Activated CD8-positive, alpha-beta T cell treated with anti-CD3 and anti-CD28 coated beads for 36 hours (primary cell): ENCODE data around the gene MAD2L2. TPM values are rescaled to one million over a fixed set of nuclear protein-coding genes. Genes with fewer than 3 reads are reported as not detected.

ENCODE experiments used
- ATAC-seq: fragments of 200-7000 bp; cut with Tn5 transposase; one replicate; pipeline ENCODE4 v1.10.0; 2021; ENCODE audit warnings: mild to moderate bottlenecking, moderate library complexity
- CTCF ChIA-PET: fragments of 350-600 bp; sonication (Branson Sonifier 250); formaldehyde crosslinking; loops from one replicate; lab custom pipeline; 2021; ENCODE audit warnings: antibody characterized with exemption; lab: Charles Lee
- POLR2A ChIA-PET: fragments of 350-600 bp; sonication (Branson Sonifier 250); formaldehyde crosslinking; loops from one replicate; lab custom pipeline; 2021; ENCODE audit warnings: antibody characterized with exemption; lab: Charles Lee
- DNase-seq: peaks from one replicate; pipeline ENCODE4 v3.0.0-alpha.2; 2020
- H3K27ac Mint-ChIP-seq: one replicate; pipeline ENCODE4 v1.8.0; 2021; ENCODE audit warnings: mild to moderate bottlenecking, mixed read lengths
- H3K27me3 Mint-ChIP-seq: one replicate; pipeline ENCODE4 v1.8.0; 2021; ENCODE audit warnings: mixed read lengths
- H3K36me3 Mint-ChIP-seq: one replicate; pipeline ENCODE4 v1.8.0; 2021; ENCODE audit warnings: low read depth, mixed read lengths
- H3K4me1 Mint-ChIP-seq: one replicate; pipeline ENCODE4 v1.8.0; 2021; ENCODE audit warnings: low read depth, mixed read lengths
- H3K4me3 Mint-ChIP-seq: one replicate; pipeline ENCODE4 v1.8.0; 2021; ENCODE audit warnings: mild to moderate bottlenecking, moderate library complexity, mixed read lengths
- H3K9me3 Mint-ChIP-seq: one replicate; pipeline ENCODE4 v1.8.0; 2021; ENCODE audit warnings: mixed read lengths
- intact Hi-C: fragments of 100-400 bp; cut with micrococcal nuclease; formaldehyde crosslinking; loops from one replicate; pipeline ENCODE4 v1.10.0; 2022
- total RNA-seq, 2 experiments: library from RNA; stranded (reverse); gene quantifications; one replicate each; pipeline ENCODE4 v1.2.3, GENCODE V29; 2021
- TF ChIP-seq, protein P1 (sequence below): fragments of 200-600 bp; IDR thresholded peaks from one replicate; pipeline ENCODE4 v1.8.0; 2022; ENCODE audit warnings: antibody characterized with exemption, mild to moderate bottlenecking

MAD2L2 gene
- total RNA-seq, 2 experiments from 2014 or later = 86.5 to 90.4 TPM

DNA sequence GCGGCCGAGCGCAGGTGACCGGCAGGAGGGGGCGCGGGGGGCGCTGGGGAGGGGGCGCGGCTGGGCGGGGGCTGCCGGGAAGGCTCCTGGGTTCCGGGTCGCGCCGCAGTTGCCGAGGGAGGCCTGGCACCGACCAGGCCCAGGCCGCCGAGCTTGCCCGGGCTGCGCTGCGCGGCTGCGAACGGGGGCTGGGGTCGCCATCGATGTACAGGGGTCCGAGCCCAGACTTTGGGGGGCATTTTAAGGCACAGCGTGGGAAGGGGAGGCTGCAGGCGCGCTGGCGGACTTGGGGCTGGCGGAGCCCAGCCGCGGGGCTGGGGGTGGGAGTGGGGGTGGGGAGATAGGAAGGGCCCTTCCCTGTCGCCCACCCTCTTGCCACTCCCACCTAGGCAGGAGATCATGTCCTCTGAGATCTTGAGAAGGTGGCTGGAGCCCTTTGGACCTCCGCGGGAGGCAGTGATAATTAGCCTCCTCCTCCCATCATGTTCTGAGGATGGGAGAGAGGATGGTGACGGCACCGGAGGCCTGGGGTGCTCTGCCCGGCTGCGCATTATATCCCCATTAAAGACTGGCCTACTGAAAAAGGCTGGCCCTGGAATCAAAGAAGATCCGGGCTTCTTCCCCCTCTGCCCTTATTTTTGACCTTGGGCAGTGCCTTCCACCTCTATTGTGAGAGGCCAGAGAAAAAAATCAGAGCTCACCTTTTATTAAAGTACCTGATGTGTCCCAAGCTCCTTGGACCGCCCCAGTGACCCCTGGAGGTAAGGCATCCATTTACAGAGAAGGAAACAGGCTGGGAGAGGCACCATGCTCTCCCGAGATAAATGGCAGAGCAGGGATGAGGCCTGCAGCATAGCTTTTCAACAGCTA, 25.8 kb downstream of the MAD2L2 start:
- ChIA-PET CTCF (interaction anchor here (1.4 to 12.3 kb wide), 7 partner anchors 9 to 68 kb away, joined by 4 to 136 read pairs (median 12); partner anchors contain the start of gene FBXO6), POLR2A (interaction anchor here (0.7 to 7.1 kb wide), 5 partner anchors 8 to 253 kb away, joined by 5 to 42 read pairs (median 8); partner anchors contain the start of gene FBXO6)
- TF ChIP-seq, protein P1, sequence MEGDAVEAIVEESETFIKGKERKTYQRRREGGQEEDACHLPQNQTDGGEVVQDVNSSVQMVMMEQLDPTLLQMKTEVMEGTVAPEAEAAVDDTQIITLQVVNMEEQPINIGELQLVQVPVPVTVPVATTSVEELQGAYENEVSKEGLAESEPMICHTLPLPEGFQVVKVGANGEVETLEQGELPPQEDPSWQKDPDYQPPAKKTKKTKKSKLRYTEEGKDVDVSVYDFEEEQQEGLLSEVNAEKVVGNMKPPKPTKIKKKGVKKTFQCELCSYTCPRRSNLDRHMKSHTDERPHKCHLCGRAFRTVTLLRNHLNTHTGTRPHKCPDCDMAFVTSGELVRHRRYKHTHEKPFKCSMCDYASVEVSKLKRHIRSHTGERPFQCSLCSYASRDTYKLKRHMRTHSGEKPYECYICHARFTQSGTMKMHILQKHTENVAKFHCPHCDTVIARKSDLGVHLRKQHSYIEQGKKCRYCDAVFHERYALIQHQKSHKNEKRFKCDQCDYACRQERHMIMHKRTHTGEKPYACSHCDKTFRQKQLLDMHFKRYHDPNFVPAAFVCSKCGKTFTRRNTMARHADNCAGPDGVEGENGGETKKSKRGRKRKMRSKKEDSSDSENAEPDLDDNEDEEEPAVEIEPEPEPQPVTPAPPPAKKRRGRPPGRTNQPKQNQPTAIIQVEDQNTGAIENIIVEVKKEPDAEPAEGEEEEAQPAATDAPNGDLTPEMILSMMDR = no peak
- ATAC-seq (peak; percentile 14), DNase-seq (no peak)
- intact Hi-C loops = loop anchor here (5.0 kb wide), 1 partner anchor 77 kb away; no protein-coding TSS in a partner anchor
- no peak overlapping the region for H3K27ac Mint-ChIP-seq
- no peaks in the 10 kb centered on the region for H3K9me3 Mint-ChIP-seq
- peak overlapping the region; percentile 72 for H3K4me3 Mint-ChIP-seq
- peaks cover 17% of the 10 kb centered on the region for H3K4me1 Mint-ChIP-seq
- peaks cover 11% of the 10 kb centered on the region for H3K36me3 Mint-ChIP-seq
- H3K27me3 Mint-ChIP-seq = no peaks in the 10 kb centered on the region

DNA sequence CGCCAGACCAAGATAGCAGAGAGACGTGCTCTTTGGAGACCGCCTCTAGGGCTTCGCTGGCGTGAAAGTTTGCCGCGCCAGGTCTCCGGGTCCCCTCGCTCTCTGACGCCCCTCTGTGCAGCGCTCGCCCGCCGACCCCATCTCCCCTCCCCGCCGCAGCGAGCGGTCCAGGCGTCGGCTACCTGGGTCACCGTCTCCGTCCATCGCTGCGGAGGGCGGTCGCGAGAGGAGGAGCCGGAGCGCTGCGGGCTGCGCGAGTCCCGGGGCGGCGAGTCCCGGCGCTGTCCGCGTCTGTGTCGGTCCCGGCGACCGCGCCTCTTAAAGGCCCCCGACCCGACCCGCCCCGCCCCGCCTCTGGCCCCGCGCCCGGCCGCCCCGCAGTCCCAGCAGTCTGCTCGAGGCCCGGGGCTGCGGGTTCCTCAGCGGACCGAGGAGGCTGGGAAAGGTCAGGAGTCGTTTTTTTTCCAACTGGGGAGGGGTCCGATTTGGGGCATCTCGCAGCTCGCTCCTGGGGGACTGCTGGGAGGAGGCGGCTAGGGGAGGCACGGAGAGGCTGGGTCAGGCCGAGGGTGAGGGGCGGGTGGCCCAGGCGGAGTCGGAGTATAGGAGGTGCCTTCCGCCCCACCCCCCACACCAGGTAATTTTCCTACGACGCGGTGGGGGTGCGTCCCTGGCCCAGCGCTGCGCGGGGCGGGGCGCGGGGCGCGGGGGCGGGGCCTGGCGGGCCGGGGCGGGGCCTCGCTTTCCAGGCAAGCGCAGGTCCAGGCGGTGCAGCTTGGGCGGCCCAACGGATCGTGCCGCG, 26.6 kb downstream of the MAD2L2 start, which contains the start of the genes FBXO2 and FBXO44:
TSS of gene FBXO2 (minus strand) at position 293 of the 802 bp plus-strand sequence. CDS start at position 204, 89 bp downstream.
TSS of gene FBXO44 (plus strand) at position 741 of the 802 bp plus-strand sequence. CDS start 959 bp downstream, outside the sequence.
- Mint-ChIP-seq H3K27me3 (no peaks in the 10 kb centered on the region), H3K27ac (peak within 1 kb of the TSS; percentile 42), H3K36me3 (peaks cover 8% of the 10 kb centered on the region), H3K9me3 (no peaks in the 10 kb centered on the region), H3K4me1 (peaks cover 25% of the 10 kb centered on the region), H3K4me3 (peak within 1 kb of the TSS; percentile 72)
- peak; percentile 74 for ATAC-seq
- DNase-seq = peak; percentile 76
- TF ChIP-seq, protein P1 = no peak
- POLR2A ChIA-PET = interaction anchor here (0.9 to 7.1 kb wide), 5 partner anchors 8 to 256 kb away, joined by 3 to 42 read pairs (median 3); partner anchors contain the start of genes FBXO6 and MAD2L2
- intact Hi-C loops = loop anchor here (5.0 kb wide), 1 partner anchor 78 kb away; no protein-coding TSS in a partner anchor
- CTCF ChIA-PET = interaction anchor here (2.1 to 12.3 kb wide), 5 partner anchors 9 to 69 kb away, joined by 6 to 136 read pairs (median 16); partner anchors contain the start of gene FBXO6

DNA sequence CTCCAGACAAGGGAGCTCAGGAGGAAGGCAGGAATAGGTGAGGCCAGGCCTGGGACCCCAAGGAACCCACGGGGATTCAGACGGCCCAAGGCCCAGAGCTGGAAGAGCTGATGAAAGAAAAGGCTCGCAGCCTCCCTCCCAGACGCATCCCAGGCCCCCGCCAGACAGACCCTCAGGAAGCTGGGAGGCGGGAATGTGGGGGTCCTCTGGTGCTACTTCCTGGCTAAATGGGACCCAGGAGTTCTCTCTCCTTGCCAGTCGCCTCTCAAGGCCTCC, 27.1 kb downstream of the MAD2L2 start:
- Mint-ChIP-seq H3K36me3 (peaks cover 6% of the 10 kb centered on the region), H3K27ac (no peak overlapping the region), H3K27me3 (no peaks in the 10 kb centered on the region), H3K9me3 (no peaks in the 10 kb centered on the region), H3K4me3 (peak overlapping the region; percentile 72), H3K4me1 (peaks cover 25% of the 10 kb centered on the region)
- TF ChIP-seq, protein P1 = no peak
- ChIA-PET CTCF (interaction anchor here (0.6 to 12.3 kb wide), 7 partner anchors 10 to 616 kb away, joined by 3 to 136 read pairs (median 6); partner anchors contain the start of gene FBXO6), POLR2A (interaction anchor here (0.9 to 7.1 kb wide), 7 partner anchors 9 to 256 kb away, joined by 3 to 42 read pairs (median 5); partner anchors contain the start of genes FBXO6 and MAD2L2)
- intact Hi-C loops = loop anchor here (5.0 kb wide), 1 partner anchor 79 kb away; no protein-coding TSS in a partner anchor
- ATAC-seq = no peak
- DNase-seq = no peak

DNA sequence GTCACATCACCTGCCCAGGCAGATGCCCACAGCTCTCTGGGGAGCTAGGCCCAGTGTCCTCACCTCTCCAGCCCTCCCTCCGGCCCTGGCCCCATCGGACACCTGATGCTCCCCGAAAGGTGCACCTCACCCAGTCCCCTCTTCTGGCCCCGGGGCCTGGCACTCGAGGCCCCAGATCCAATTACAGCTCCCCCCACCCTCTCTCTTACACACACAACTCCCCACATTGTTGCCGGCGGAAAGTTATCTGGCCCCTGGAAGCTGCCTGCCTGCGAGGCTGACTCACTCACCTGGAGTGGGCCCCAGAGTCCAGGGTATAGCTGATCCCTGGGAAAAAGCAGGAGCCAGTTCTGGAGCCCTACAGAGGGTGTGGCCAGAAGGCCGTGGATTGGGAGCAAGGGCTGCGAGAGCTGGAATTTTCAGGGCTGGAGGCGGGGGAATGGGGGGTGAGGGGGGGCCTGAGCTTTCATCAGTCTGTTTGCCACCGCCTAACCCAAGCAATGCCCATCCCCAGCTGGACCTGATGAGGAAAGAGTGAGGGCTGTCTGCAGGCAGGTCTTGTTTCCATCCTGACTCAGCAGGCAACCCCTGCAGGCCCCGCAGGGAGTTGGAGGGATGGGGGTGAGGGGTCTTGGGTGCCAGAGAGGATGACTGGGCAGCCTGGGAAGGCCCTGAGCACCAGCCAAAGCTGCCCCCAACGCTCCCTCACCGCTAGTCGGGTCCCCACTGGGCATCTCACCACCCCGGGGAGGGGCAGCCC, 27.7 kb downstream of the MAD2L2 start:
- no peak for DNase-seq
- intact Hi-C loops = loop anchor here (5.0 kb wide), 1 partner anchor 79 kb away; no protein-coding TSS in a partner anchor

More for the DNA sequence above, 27.7 kb downstream of the MAD2L2 start:
- Mint-ChIP-seq H3K27me3 (no peaks in the 10 kb centered on the region), H3K27ac (no peak overlapping the region), H3K36me3 (peaks cover 6% of the 10 kb centered on the region), H3K4me1 (peaks cover 25% of the 10 kb centered on the region), H3K9me3 (no peaks in the 10 kb centered on the region), H3K4me3 (peak overlapping the region; percentile 72)
- ATAC-seq = no peak
- ChIA-PET CTCF (interaction anchor here (0.6 to 12.3 kb wide), 7 partner anchors 11 to 616 kb away, joined by 3 to 136 read pairs (median 6); partner anchors contain the start of gene FBXO6), POLR2A (interaction anchor here (0.9 to 7.1 kb wide), 7 partner anchors 9 to 257 kb away, joined by 3 to 42 read pairs (median 5); partner anchors contain the start of genes FBXO6 and MAD2L2)
- TF ChIP-seq, protein P1 = no peak
